GM12878 (cell line): ENCODE data around the gene RNASE12. TPM values are rescaled to one million over a fixed set of nuclear protein-coding genes. Genes with fewer than 3 reads are reported as not detected.

Experiments
- ATF3 ChIP-seq: IDR thresholded peaks from 2 replicates; pipeline ENCODE4 v1.6.1; 2011; ENCODE audit warnings: low read depth, mild to moderate bottlenecking, low read length, moderate library complexity, borderline replicate concordance; ENCODE audit errors: extremely low read depth
- FOXM1 ChIP-seq: IDR thresholded peaks from 2 replicates; pipeline ENCODE4 v1.6.1; 2012; ENCODE audit warnings: low read depth, mild to moderate bottlenecking, inconsistent platforms, low read length, moderate library complexity
- HDAC6 ChIP-seq: fragments of 200-600 bp; sonication (generic); IDR thresholded peaks from one replicate; pipeline ENCODE4 v1.8.0; 2017; ENCODE audit warnings: antibody characterized with exemption; ENCODE audit not compliant: unreplicated experiment
- JUND ChIP-seq: IDR thresholded peaks from 2 replicates; pipeline ENCODE4 v1.6.1; 2012; ENCODE audit warnings: low read depth, mild to moderate bottlenecking, low read length, improper control_type of control experiment, moderate library complexity
- NFIC ChIP-seq: IDR thresholded peaks from 2 replicates; pipeline ENCODE4 v1.6.1; 2012; ENCODE audit warnings: low read depth, mild to moderate bottlenecking, inconsistent platforms, low read length, moderate library complexity
- NR2C1 ChIP-seq: fragments of 450-650 bp; IDR thresholded peaks from 2 replicates; pipeline ENCODE4 v1.6.1; 2017; ENCODE audit warnings: antibody characterized with exemption, mild to moderate bottlenecking, moderate library complexity
- NR2F1 ChIP-seq: fragments of 450-650 bp; conservative IDR thresholded peaks from 2 replicates; pipeline ENCODE4 v1.6.1; 2017; ENCODE audit warnings: mild to moderate bottlenecking
- RELA ChIP-seq: fragments of 450-650 bp; IDR thresholded peaks from 2 replicates; pipeline ENCODE4 v1.8.0; 2014; ENCODE audit warnings: borderline replicate concordance; ENCODE audit not compliant: partially characterized antibody
- SKIL ChIP-seq: fragments of 450-650 bp; IDR thresholded peaks from 2 replicates; pipeline ENCODE4 v1.6.1; 2017; ENCODE audit warnings: mild to moderate bottlenecking, low read depth, inconsistent platforms; ENCODE audit not compliant: poor library complexity, severe bottlenecking
- SP1 ChIP-seq: IDR thresholded peaks from one replicate; pipeline ENCODE4 v1.6.1; 2011; ENCODE audit warnings: low read depth, low read length
- SREBF2 ChIP-seq: IDR thresholded peaks from 2 replicates; pipeline ENCODE4 v1.6.1; 2012; ENCODE audit warnings: mild to moderate bottlenecking, low read length
- STAT3 ChIP-seq: IDR thresholded peaks from 2 replicates; pipeline ENCODE4 v1.6.1; 2011; ENCODE audit warnings: low read depth, low read length, improper control_type of control experiment
- TAF1 ChIP-seq: IDR thresholded peaks from 2 replicates; pipeline ENCODE4 v1.6.1; 2011; ENCODE audit warnings: mild to moderate bottlenecking, low read depth, low read length, borderline replicate concordance
- ZNF592 ChIP-seq: fragments of 450-650 bp; IDR thresholded peaks from 2 replicates; pipeline ENCODE4 v1.6.1; 2017; ENCODE audit warnings: mild to moderate bottlenecking, moderate library complexity
- ZNF687 ChIP-seq: fragments of 450-650 bp; IDR thresholded peaks from 2 replicates; pipeline ENCODE4 v1.6.1; 2017; ENCODE audit warnings: mild to moderate bottlenecking, moderate library complexity
- ZSCAN29 ChIP-seq: fragments of 450-650 bp; IDR thresholded peaks from 2 replicates; pipeline ENCODE4 v1.6.1; 2017; ENCODE audit warnings: mild to moderate bottlenecking, moderate library complexity
- polyA plus RNA-seq, 11 experiments: library from polyadenylated mRNA; depleted of rRNA in 4 of 11; unstranded in 6 of 11; stranded (reverse) in 5 of 11; fragments of >200 nt; fragmentation: Nextera tagmentation in 4 of 11; fragmentation: Illumina TruSeq in 1 of 11; extraction: Ambion mirVana in 4 of 11; extraction: Trizol in 1 of 11; gene quantifications; 1 replicate in 1 of 11; 2 replicates in 10 of 11; pipeline versions ENCODE4 v1.2.1 to v1.2.3, GENCODE V29; 2011 to 2016; ENCODE audit warnings: inconsistent platforms in 2 of 11, missing spikeins in 2 of 11, low read depth in 1 of 11
- total RNA-seq, 4 experiments: library from RNA; depleted of rRNA in 3 of 4; stranded (reverse); fragments of >200 nt in 3 of 4; fragmentation: Illumina TruSeq in 1 of 4; extraction: Trizol in 1 of 4; gene quantifications; 2 replicates each; pipeline versions ENCODE4 v1.2.1 to v1.2.3, GENCODE V29; 2013 to 2021

The RNASE12 gene
- total and polyA plus RNA-seq, 10 of the 15 experiments (the other 5 are each of a cell fraction or from before 2014, with no cell fraction given): not detected

- no peak for TF ChIP-seq JUND
- no peak for TF ChIP-seq ZNF687
- TF ChIP-seq SKIL: peak; percentile 30
- TF ChIP-seq FOXM1: peak; percentile 78
- TF ChIP-seq STAT3: no peak
- 0 out of 2 replicates have a peak, but pooled peaks have one; percentile 31 for TF ChIP-seq TAF1
- peak; percentile 87 for TF ChIP-seq ZSCAN29
- TF ChIP-seq ATF3: peak; percentile 45; the same call in 1 of the 2 replicates
- TF ChIP-seq RELA: peak; percentile 46
- TF ChIP-seq HDAC6: no peak
- 0 out of 2 replicates have a peak, but pooled peaks have one; percentile 29 for TF ChIP-seq NR2F1
- TF ChIP-seq NFIC: no peak
- peak; percentile 19 for TF ChIP-seq SP1
- TF ChIP-seq NR2C1: 0 out of 2 replicates have a peak, but pooled peaks have one; percentile 4
- TF ChIP-seq ZNF592: peak; percentile 92; the same call in 1 of the 2 replicates
- TF ChIP-seq SREBF2: peak; percentile 93
These were observed 18.2 kb upstream of the RNASE12 start (continued) for GRCh38 chr14:20609215-20610001.
